T-helper 17 cell (primary cell): Measurements from ENCODE around the gene TGM1. TPM values are rescaled to one million over a fixed set of nuclear protein-coding genes. Genes with fewer than 3 reads are reported as not detected.

Source experiments
- ATAC-seq: fragments of 150-1000 bp; cut with Tn5 transposase; 2 replicates; pipeline ENCODE4 v1.10.0; 2021; ENCODE audit warnings: mild to moderate bottlenecking, moderate library complexity
- DNase-seq, 3 donors: peaks; one replicate each; pipeline versions ENCODE4 v3.0.0 to v3.0.0-alpha.2; 2020 to 2021
- H3K9me3 ChIP-seq: one replicate; pipeline ENCODE4 v1.7.0; 2013; ENCODE audit warnings: low read length, mild to moderate bottlenecking; ENCODE audit not compliant: control insufficient read depth, poor library complexity, severe bottlenecking
- H3K27ac Mint-ChIP-seq: one replicate; pipeline ENCODE4 v1.8.0; 2022; ENCODE audit warnings: mild to moderate bottlenecking, moderate library complexity, mixed read lengths
- H3K27me3 Mint-ChIP-seq: one replicate; pipeline ENCODE4 v1.8.0; 2022; ENCODE audit warnings: mixed read lengths
- H3K36me3 Mint-ChIP-seq: one replicate; pipeline ENCODE4 v1.8.0; 2022; ENCODE audit warnings: low read depth, mixed read lengths
- H3K4me1 Mint-ChIP-seq: one replicate; pipeline ENCODE4 v1.8.0; 2022; ENCODE audit warnings: mild to moderate bottlenecking, mixed read lengths
- H3K4me3 Mint-ChIP-seq: one replicate; pipeline ENCODE4 v1.8.0; 2022; ENCODE audit warnings: mild to moderate bottlenecking, moderate library complexity, mixed read lengths
- total RNA-seq, 4 donors: library from RNA in 2 of 4; stranded (reverse) in 2 of 4; gene quantifications; one replicate each; pipeline ENCODE4 v1.2.3 and lab custom pipeline; 2022 to 2026

The TGM1 gene
- total RNA-seq, 2 donors from 2014 or later = 3.4 to 4.3 TPM

- no peaks in the 10 kb centered on the region for H3K27me3 Mint-ChIP-seq
- no peak overlapping the region for H3K4me3 Mint-ChIP-seq
- peaks cover 2% of the 10 kb centered on the region for H3K4me1 Mint-ChIP-seq
- no peak overlapping the region for H3K27ac Mint-ChIP-seq
- no peak for ATAC-seq
- H3K36me3 Mint-ChIP-seq = peaks cover 6% of the 10 kb centered on the region
- no peak for DNase-seq
- no peaks in the 10 kb centered on the region for H3K9me3 ChIP-seq
These were observed 2.2 kb downstream of the TGM1 start for GRCh38 chr14:24260780-24261157.

DNA sequence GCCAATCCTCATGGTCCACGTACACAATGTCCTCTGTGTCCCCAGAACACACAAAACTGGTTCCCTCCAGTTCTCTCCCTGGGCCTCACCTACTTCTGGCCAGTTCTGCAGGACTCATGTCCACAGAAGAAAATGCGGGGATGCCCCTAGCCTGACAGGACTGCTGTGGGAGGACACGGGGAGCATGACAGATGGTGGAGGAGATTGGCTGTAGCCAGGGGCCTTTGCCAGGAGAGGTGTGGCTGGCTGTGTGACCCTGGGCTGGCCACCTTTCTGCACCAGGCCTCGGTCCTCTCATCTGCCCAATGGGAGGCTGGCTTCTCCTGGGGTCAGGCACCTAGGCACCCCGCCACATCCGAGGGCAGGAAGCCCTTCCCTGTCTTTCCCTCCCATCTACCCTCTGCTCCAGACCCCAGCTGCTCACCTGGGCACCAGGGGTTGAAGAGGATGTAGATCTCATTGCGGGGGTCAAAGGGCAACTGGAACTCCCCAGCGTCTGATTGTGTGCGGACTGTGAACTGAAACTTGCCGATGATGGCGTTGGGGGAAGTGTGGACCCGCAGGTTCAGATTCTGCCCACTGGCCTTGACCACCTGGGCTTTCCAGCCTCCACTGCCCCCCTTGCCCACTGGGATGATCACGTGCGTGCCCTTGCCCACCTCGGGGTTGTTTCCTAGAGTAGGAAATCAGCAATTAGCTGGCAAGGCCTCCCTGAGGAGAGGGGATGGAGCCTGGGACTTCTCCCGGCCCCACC lies 2.8 kb downstream of the TGM1 start:
- peaks cover 2% of the 10 kb centered on the region for H3K4me1 Mint-ChIP-seq
- H3K4me3 Mint-ChIP-seq = no peak overlapping the region

DNA sequence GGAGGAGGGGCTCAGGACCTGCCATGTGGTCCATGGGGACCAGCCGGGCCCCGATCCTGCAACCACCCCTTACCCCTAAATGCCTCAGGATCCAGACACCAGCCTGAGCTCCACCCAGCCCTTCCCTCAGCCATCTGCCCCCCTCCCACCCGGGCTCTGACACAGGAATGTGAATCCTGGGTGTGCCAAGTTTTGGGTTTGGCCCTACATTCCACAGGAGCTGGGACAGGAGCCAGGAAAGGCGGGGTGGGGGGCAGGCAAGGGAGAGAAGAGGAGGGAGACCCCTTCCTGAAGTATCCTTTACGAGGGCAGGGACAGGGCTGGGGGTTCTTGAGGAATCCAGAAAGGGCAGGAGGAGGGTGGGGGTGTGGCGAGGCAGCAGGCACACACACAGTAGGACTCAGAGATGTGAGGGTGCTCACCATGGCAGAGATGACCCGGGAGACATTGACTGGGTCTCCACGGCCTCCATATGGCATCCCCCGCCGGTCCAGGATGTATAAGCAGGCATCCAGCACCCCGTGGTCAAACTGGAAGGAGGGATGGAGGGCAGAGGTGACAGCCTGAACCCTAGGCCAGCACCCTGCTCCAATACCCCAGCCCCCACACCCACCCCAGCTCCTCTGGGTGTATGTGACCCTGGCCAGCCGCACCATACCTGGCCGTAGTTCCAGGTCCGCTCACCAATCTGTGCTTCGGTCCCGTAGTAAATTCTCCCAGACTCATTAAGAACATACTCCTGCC lies 3.5 kb downstream of the TGM1 start:
- Mint-ChIP-seq H3K27ac (no peak overlapping the region), H3K36me3 (peaks cover 6% of the 10 kb centered on the region), H3K27me3 (no peaks in the 10 kb centered on the region), H3K4me3 (no peak overlapping the region), H3K4me1 (peaks cover 2% of the 10 kb centered on the region)
- ATAC-seq = no peak
- no peaks in the 10 kb centered on the region for H3K9me3 ChIP-seq
- DNase-seq = no peak

More for the DNA sequence above, 2.8 kb downstream of the TGM1 start:
- no peak for DNase-seq
- Mint-ChIP-seq H3K36me3 (peaks cover 6% of the 10 kb centered on the region), H3K27ac (no peak overlapping the region), H3K27me3 (no peaks in the 10 kb centered on the region)
- H3K9me3 ChIP-seq = no peaks in the 10 kb centered on the region
- ATAC-seq = no peak

DNA sequence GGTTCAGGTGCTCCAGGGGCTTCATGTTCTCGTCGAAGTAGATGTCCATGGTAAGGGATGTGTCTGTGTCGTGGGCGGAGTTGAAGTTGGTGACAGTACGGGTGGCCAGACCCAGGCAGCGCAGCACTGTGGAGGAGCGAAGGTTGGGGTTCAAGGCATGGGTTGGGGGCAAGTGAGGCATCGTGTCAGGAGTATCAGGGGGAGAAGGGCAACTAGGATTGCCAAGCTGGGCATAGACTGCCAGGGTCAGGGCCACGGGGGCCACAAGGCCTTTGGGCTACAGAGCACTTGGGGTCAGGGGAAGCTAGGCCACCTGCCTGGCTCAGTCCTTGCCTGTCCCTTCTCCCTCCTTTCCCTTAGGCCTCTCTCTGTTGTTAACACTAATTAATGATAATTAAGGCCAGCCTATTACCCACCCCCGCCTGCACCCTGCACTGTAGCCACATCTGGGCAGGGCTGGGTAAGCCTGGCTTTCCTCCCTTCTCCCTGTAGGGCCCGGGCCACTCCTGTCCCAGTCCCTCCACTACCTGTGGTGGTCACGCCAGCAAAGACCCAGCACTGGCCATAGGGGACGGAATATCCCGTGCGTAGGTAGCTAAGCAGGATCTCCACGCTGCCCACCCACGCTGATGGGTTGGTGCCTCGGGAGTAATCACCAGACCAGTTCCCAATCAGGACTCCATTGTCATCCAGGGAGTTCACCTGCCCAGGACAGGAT lies 4.3 kb downstream of the TGM1 start:
- no peak overlapping the region for H3K27ac Mint-ChIP-seq
- ATAC-seq (no peak), DNase-seq (no peak)
- no peak overlapping the region for H3K4me3 Mint-ChIP-seq
- no peaks in the 10 kb centered on the region for H3K27me3 Mint-ChIP-seq
- H3K4me1 Mint-ChIP-seq = peaks cover 2% of the 10 kb centered on the region
- H3K9me3 ChIP-seq = no peaks in the 10 kb centered on the region
- peaks cover 6% of the 10 kb centered on the region for H3K36me3 Mint-ChIP-seq

DNA sequence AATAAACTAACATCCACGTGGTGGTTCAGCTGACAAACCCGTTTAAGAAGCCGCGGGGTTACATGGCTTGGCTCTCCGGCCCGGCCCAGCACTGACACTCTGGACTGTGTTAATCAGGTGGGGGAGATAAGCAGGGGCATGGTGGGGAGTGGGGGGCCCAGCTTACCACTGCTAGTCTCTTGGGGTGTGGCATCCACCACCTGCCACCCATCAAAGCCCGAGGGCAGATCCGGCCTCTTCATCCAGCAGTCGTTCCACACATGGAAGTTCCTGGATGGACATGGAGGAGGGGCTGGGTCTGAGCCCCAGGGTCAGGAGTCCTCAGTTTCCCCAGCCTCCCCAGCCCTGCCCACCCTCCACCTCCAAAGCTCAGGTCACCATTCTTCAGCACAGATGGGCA lies 4.9 kb downstream of the TGM1 start:
- DNase-seq = no peak
- Mint-ChIP-seq H3K4me1 (peaks cover 2% of the 10 kb centered on the region), H3K27me3 (no peaks in the 10 kb centered on the region), H3K27ac (no peak overlapping the region), H3K4me3 (no peak overlapping the region), H3K36me3 (peaks cover 6% of the 10 kb centered on the region)
- H3K9me3 ChIP-seq = no peaks in the 10 kb centered on the region
- no peak for ATAC-seq

- Mint-ChIP-seq H3K36me3 (peaks cover 4% of the 10 kb centered on the region), H3K27me3 (no peaks in the 10 kb centered on the region), H3K27ac (peak overlapping the region; percentile 32), H3K4me3 (no peak overlapping the region), H3K4me1 (peaks cover 2% of the 10 kb centered on the region)
- DNase-seq = no peak
- ATAC-seq = no peak
- H3K9me3 ChIP-seq = no peaks in the 10 kb centered on the region
These were observed 6.0 kb downstream of the TGM1 start for GRCh38 chr14:24256960-24257359.

GRCh38 chr14:24255931-24256711 lies 6.9 kb downstream of the TGM1 start:
- Mint-ChIP-seq H3K4me3 (no peak overlapping the region), H3K27me3 (no peaks in the 10 kb centered on the region), H3K27ac (peak overlapping the region; percentile 32), H3K36me3 (peaks cover 3% of the 10 kb centered on the region), H3K4me1 (peaks cover 2% of the 10 kb centered on the region)
- no peak for DNase-seq
- H3K9me3 ChIP-seq = no peaks in the 10 kb centered on the region
- ATAC-seq = no peak

GRCh38 chr14:24255438-24255837 lies 7.5 kb downstream of the TGM1 start:
- peaks cover 6% of the 10 kb centered on the region for H3K4me1 Mint-ChIP-seq
- no peak overlapping the region for H3K27ac Mint-ChIP-seq
- DNase-seq (no peak), ATAC-seq (no peak)
- peaks cover 2% of the 10 kb centered on the region for H3K36me3 Mint-ChIP-seq
- H3K27me3 Mint-ChIP-seq = no peaks in the 10 kb centered on the region
- no peak overlapping the region for H3K4me3 Mint-ChIP-seq
- H3K9me3 ChIP-seq = no peaks in the 10 kb centered on the region

DNA sequence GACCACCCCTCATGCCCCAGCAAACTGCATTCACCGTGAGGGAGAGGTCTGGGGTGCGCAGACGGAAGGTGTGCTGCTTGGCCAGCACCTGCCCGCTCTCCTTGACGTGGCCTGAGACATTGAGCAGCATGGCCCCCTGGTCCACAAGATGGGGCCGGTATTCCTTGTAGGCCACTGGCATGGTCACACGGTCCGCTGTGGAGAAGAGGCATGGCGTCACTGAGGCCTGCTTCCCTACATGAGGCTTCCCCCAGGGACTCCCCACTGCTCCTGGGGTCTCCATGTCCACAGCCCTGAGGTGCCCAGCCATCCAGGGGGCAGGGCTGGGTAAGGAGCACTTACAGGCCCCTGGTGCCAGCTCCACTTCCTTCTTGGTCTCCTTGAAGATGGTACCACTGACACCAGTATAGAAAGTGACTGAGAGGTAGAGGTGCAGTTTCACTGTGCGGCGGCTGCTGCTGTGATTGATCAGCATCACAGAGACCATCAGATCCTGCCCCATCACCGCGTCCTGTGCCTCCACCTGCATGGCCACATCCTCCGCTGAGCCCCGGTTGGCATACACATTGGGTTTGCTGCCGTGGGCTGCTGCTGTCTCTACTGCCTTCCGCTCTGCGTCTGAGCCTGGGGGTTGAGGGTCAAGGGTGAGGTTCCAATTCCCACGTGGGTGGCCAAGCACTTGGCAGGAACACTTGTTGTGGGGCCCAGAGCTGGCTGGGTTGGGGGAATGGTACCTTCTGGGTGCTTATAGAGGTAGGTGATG lies 8.2 kb downstream of the TGM1 start:
- H3K9me3 ChIP-seq = no peaks in the 10 kb centered on the region
- no peak for ATAC-seq
- DNase-seq = no peak
- H3K4me1 Mint-ChIP-seq = peaks cover 9% of the 10 kb centered on the region
- H3K27me3 Mint-ChIP-seq = no peaks in the 10 kb centered on the region
- H3K4me3 Mint-ChIP-seq = no peak overlapping the region
- H3K36me3 Mint-ChIP-seq = peaks cover 6% of the 10 kb centered on the region
- H3K27ac Mint-ChIP-seq = no peak overlapping the region

GRCh38 chr14:24253936-24254335 lies 9.0 kb downstream of the TGM1 start:
- Mint-ChIP-seq H3K4me1 (peaks cover 11% of the 10 kb centered on the region), H3K27ac (peak overlapping the region; percentile 29), H3K4me3 (no peak overlapping the region), H3K36me3 (peaks cover 6% of the 10 kb centered on the region), H3K27me3 (no peaks in the 10 kb centered on the region)
- ATAC-seq (no peak), DNase-seq (no peak)
- H3K9me3 ChIP-seq = no peaks in the 10 kb centered on the region

DNA sequence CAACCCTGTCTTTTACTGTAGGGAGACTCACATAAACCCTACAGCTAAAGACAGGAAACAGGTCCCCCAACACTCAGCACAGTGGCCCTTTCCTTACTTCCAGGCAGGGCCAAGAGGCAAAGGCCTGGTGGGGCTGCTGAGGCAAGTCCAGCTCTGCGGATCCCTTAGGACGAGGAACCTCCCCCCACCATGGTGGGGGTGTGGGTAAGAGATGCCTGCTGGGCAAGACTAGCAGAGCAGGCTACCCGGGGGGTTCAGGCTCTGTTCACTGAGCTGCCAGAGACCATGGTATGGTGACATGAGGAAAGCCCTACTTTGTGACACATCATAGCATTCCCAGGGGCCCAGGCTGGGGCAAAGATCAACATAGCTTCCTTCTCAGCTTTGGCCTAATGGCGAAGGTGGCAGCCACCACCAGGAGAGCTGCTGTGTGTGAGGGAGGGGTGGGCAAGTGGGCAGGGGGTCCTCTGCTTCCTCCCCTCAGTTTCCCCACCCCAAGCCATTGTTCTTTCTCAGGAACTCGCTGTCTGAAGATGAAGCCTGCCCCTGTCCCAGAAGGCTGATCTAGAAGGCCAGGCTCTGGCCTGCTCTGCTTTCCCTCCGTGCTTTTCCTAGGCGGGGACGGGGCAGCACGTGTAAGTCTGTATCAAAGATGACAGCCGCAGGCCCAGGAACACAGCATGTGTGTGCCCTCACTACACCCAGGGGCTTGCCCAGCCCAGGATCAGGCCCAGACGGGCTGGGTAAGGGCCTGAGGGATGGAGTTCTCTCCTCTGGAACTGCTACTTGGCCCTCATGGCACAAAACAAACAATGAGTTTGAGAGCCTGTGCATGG lies 10.5 kb downstream of the TGM1 start:
- H3K9me3 ChIP-seq = no peaks in the 10 kb centered on the region
- no peaks in the 10 kb centered on the region for H3K27me3 Mint-ChIP-seq
- H3K4me3 Mint-ChIP-seq = no peak overlapping the region
- H3K36me3 Mint-ChIP-seq = peaks cover 6% of the 10 kb centered on the region
- H3K4me1 Mint-ChIP-seq = peaks cover 15% of the 10 kb centered on the region
- ATAC-seq (no peak), DNase-seq (no peak)
- peak overlapping the region; percentile 19 for H3K27ac Mint-ChIP-seq

GRCh38 chr14:24251880-24252288 lies 11.1 kb downstream of the TGM1 start:
- peaks cover 6% of the 10 kb centered on the region for H3K36me3 Mint-ChIP-seq
- peaks cover 19% of the 10 kb centered on the region for H3K4me1 Mint-ChIP-seq
- ATAC-seq (no peak), DNase-seq (no peak)
- no peaks in the 10 kb centered on the region for H3K27me3 Mint-ChIP-seq
- H3K9me3 ChIP-seq = no peaks in the 10 kb centered on the region
- peak overlapping the region; percentile 19 for H3K27ac Mint-ChIP-seq
- H3K4me3 Mint-ChIP-seq = no peak overlapping the region
